Loucy (cell line): ENCODE data around the gene AGO3.

Source experiments
- H2AFZ ChIP-seq: fragments of 200-600 bp; sonication (generic); 2 replicates; pipeline ENCODE4 v1.6.0; 2016; ENCODE audit warnings: antibody characterized with exemption, mild to moderate bottlenecking, low read length, moderate library complexity
- H3F3A ChIP-seq: fragments of 200-600 bp; 2 replicates; pipeline ENCODE4 v1.6.0; 2016; ENCODE audit warnings: antibody characterized with exemption, low read depth, mild to moderate bottlenecking
- H3K27me3 ChIP-seq: fragments of 200-600 bp; sonication (generic); 2 replicates; pipeline ENCODE4 v1.6.1; 2014; ENCODE audit warnings: low read length, mild to moderate bottlenecking; ENCODE audit not compliant: insufficient read depth, poor library complexity, severe bottlenecking
- H3K36me3 ChIP-seq: fragments of 200-600 bp; sonication (generic); 2 replicates; pipeline ENCODE4 v1.6.1; 2016; ENCODE audit warnings: low read length; ENCODE audit not compliant: insufficient read depth
- H3K4me1 ChIP-seq: fragments of 200-600 bp; sonication (generic); 2 replicates; pipeline ENCODE4 v1.5.1; 2014; ENCODE audit warnings: low read length, mild to moderate bottlenecking; ENCODE audit not compliant: insufficient read depth, poor library complexity, severe bottlenecking
- H3K4me2 ChIP-seq: fragments of 200-600 bp; sonication (generic); 2 replicates; pipeline ENCODE4 v1.6.0; 2014; ENCODE audit warnings: antibody characterized with exemption, low read length, low read depth, mild to moderate bottlenecking; ENCODE audit not compliant: poor library complexity, severe bottlenecking
- H3K4me3 ChIP-seq: fragments of 200-600 bp; sonication (generic); 2 replicates; pipeline ENCODE4 v1.5.1; 2014; ENCODE audit warnings: low read length, mild to moderate bottlenecking, mixed read lengths; ENCODE audit not compliant: poor library complexity, severe bottlenecking
- H3K79me2 ChIP-seq: fragments of 200-600 bp; sonication (generic); 2 replicates; pipeline ENCODE4 v1.6.1; 2014; ENCODE audit warnings: low read length; ENCODE audit not compliant: insufficient read depth
- H3K9ac ChIP-seq: fragments of 200-600 bp; sonication (generic); 2 replicates; pipeline ENCODE4 v1.6.0; 2014; ENCODE audit warnings: mild to moderate bottlenecking, low read depth, low read length, moderate library complexity; ENCODE audit not compliant: poor library complexity, severe bottlenecking
- H3K9me2 ChIP-seq: fragments of 200-600 bp; sonication (generic); replicated peaks from 2 replicates; pipeline ENCODE4 v1.6.1; 2016; ENCODE audit warnings: low read depth, low read length, mixed read lengths
- H3K9me3 ChIP-seq: fragments of 200-600 bp; sonication (generic); 2 replicates; pipeline ENCODE4 v1.6.1; 2014; ENCODE audit warnings: mild to moderate bottlenecking, antibody characterized with exemption, low read length, low read depth; ENCODE audit not compliant: insufficient read depth
- H4K20me1 ChIP-seq: fragments of 200-600 bp; sonication (generic); 2 replicates; pipeline ENCODE4 v1.6.0; 2014; ENCODE audit warnings: antibody characterized with exemption, low read length, mild to moderate bottlenecking; ENCODE audit not compliant: insufficient read depth, poor library complexity, severe bottlenecking
- EZH2phosphoT487 ChIP-seq: fragments of 200-600 bp; IDR thresholded peaks from 2 replicates; pipeline ENCODE4 v1.6.1; 2018; ENCODE audit warnings: antibody characterized with exemption, mild to moderate bottlenecking, moderate library complexity, borderline replicate concordance
- TF ChIP-seq, protein P1 (sequence below): fragments of 200-600 bp; sonication (generic); conservative IDR thresholded peaks from 2 replicates; pipeline ENCODE4 v1.5.1; 2014; ENCODE audit warnings: mild to moderate bottlenecking, antibody characterized with exemption, low read length

The AGO3 gene

DNA sequence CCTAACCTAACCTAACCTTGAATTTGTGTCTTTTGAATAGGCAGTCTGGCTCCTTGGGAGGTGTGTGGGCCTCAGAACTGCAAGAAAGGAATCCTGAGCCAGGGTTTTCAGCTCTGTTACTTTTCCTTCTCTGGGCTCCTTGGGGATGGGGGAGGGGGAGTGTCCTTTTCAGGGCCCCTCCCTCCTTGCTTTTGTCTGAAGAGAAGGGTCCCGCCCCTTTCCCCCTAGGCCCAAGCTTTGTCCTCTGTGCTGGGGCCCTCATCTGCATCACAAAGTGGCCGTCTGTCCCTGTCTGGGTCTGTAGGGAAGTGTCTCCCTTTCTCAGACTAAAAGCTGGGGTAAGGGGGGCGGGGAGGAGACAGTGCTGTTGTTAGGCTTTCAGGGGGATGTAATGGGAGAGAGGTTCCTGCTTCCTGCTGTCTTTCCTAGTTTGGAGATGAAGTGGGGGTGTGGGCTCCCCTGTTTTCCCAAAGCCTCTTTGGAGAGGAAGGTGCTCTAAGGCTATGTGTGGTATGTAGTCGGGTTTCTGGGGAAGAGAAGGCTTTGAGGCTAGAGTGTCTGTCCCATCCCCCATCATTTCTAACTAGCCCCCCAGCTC lies 44.8 kb upstream of the AGO3 start:
- no peak for TF ChIP-seq EZH2phosphoT487
- TF ChIP-seq, protein P1, sequence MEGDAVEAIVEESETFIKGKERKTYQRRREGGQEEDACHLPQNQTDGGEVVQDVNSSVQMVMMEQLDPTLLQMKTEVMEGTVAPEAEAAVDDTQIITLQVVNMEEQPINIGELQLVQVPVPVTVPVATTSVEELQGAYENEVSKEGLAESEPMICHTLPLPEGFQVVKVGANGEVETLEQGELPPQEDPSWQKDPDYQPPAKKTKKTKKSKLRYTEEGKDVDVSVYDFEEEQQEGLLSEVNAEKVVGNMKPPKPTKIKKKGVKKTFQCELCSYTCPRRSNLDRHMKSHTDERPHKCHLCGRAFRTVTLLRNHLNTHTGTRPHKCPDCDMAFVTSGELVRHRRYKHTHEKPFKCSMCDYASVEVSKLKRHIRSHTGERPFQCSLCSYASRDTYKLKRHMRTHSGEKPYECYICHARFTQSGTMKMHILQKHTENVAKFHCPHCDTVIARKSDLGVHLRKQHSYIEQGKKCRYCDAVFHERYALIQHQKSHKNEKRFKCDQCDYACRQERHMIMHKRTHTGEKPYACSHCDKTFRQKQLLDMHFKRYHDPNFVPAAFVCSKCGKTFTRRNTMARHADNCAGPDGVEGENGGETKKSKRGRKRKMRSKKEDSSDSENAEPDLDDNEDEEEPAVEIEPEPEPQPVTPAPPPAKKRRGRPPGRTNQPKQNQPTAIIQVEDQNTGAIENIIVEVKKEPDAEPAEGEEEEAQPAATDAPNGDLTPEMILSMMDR: no peak
- H3K36me3 ChIP-seq: peaks cover 13% of the 10 kb centered on the region; the same call in 1 of the 2 replicates
- H3K27me3 ChIP-seq: no peaks in the 10 kb centered on the region
- H3K9me2 ChIP-seq: no peaks in the 10 kb centered on the region
- H3K4me3 ChIP-seq: peak overlapping the region; percentile 64
- H3K79me2 ChIP-seq: peaks cover 48% of the 10 kb centered on the region
- H4K20me1 ChIP-seq: peaks cover 33% of the 10 kb centered on the region
- peak overlapping the region; percentile 85 for H3K4me2 ChIP-seq
- H3K9ac ChIP-seq: peak overlapping the region; percentile 35
- H2AFZ ChIP-seq: no peak overlapping the region
- H3K9me3 ChIP-seq: no peaks in the 10 kb centered on the region
- H3F3A ChIP-seq: no peaks in the 10 kb centered on the region
- H3K4me1 ChIP-seq: peaks cover 32% of the 10 kb centered on the region

DNA sequence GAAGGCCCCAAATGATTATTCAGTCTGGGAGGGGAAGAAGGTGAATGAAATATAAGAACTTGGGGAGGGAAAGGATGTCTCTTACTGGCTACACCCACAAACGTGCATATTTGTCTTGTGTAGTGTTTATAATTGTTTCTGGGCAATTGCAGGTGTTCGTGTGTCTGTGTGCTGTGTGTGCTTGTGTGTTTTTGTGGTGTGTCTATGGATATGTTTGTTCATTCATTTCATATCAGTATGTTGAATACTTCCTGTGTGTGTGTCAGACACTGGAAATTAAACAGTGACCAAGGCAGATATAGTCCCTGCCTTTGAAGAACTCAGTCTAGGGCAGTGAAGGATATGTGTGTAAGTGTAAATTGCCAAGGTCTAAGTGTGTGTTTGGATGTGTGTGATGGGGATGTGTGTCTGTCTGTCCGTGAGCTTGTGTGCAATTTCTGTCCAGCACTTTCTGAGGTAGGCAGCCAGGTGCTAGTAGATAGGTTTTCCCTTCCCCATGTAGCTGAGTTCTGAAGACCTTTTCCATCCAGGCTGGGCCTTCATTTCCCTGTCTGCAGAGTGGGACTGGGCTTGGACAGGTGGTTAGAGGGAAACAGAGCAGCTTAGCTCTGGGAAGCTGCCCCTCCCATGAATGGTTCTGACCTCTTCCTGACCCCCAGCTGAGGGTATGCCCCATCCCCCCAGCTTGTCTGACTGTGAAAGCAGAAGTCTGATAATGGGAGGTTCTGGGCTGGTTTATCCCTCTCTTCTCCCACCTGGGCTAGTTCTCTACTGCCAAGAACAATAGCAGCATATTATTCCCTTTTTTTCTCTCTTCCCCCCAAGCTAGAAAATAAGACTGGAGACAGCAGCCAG lies 44.1 kb upstream of the AGO3 start:
- Histone ChIP-seq H3K9ac (peak overlapping the region; percentile 35), H3K79me2 (peaks cover 48% of the 10 kb centered on the region), H3K27me3 (no peaks in the 10 kb centered on the region), H2AFZ (no peak overlapping the region), H3K9me3 (no peaks in the 10 kb centered on the region), H3K4me3 (peak overlapping the region; percentile 64), H4K20me1 (peaks cover 33% of the 10 kb centered on the region), H3F3A (no peaks in the 10 kb centered on the region), H3K36me3 (peaks cover 19% of the 10 kb centered on the region; the same call in 1 of the 2 replicates), H3K4me2 (peak overlapping the region; percentile 85), H3K4me1 (peaks cover 32% of the 10 kb centered on the region), H3K9me2 (no peaks in the 10 kb centered on the region)
- TF ChIP-seq EZH2phosphoT487: no peak
- TF ChIP-seq, protein P1: no peak

DNA sequence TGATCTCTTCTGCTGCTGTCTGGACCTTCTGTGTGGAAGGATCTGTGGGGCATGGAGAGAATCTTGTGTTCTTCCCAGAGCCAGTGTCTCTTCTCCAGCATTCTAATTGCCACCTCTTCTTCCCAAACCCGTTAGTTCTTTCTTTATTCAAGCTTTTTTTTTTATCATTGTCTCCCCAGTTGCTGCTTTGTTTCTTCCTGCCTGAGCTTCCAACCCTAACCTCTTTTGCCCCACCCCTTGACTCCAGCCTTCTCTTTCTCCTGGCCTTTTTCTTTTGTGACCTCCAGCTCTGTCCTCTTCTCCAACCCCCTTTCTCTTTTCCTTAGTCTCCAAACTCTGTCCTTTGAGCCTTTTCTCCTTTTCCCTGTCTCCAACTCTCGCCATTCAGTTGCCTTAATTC lies 43.4 kb upstream of the AGO3 start:
- Histone ChIP-seq H3K4me2 (peak overlapping the region; percentile 85), H2AFZ (no peak overlapping the region), H3F3A (no peaks in the 10 kb centered on the region), H3K9me3 (no peaks in the 10 kb centered on the region), H3K9ac (peak overlapping the region; percentile 35), H4K20me1 (peaks cover 33% of the 10 kb centered on the region), H3K79me2 (peaks cover 48% of the 10 kb centered on the region), H3K4me3 (peak overlapping the region; percentile 64), H3K4me1 (peaks cover 32% of the 10 kb centered on the region), H3K9me2 (no peaks in the 10 kb centered on the region), H3K27me3 (no peaks in the 10 kb centered on the region), H3K36me3 (peaks cover 26% of the 10 kb centered on the region; the same call in 1 of the 2 replicates)
- TF ChIP-seq, protein P1: no peak
- no peak for TF ChIP-seq EZH2phosphoT487
